Heart left ventricle (tissue), 13 donors: ENCODE measurements around the gene PLAU.

Experiments used
- POLR2A ChIP-seq, 2 donors: fragments of 450-650 bp; IDR thresholded peaks; one replicate each; pipeline ENCODE4 v1.6.1; 2017; ENCODE audit warnings: antibody characterized with exemption in 2 of 2, mild to moderate bottlenecking in 2 of 2, moderate library complexity in 2 of 2
- TF ChIP-seq, protein P1 (sequence below), 12 donors: fragments of 200-600 bp; sonication (generic) in 4 of 12; IDR thresholded peaks; one replicate each; pipeline versions ENCODE4 v1.5.0 to v1.8.0; 2018 to 2022; ENCODE audit warnings: antibody characterized with exemption in 12 of 12, mild to moderate bottlenecking in 5 of 12
- donor health status: ischemic (EF 13 %, LVEDD 7.1; RV severe dilation, severe dysfunction).
- donor health status: DM: no; HTN: yes; CAD: no.
- donor health status: DM: no; HTN: no; CAD: no.
- donor health status: ischemic (EF 25% LVEDD 6.9; RV normal size, moderate dysfunction).
- donor health status: ischemic (EF 25% LVEDD 5.7; RV mildly dilated, moderate dysfunction).
- donor health status: ischemic (EF 35%, LVEDD 5.7; RV mildly dilated, moderate dysfunction).
- donor health status: nonischemic (EF 11% LVEDD 7.7; RV severe dilation, severe dysfunction).
- donor health status: DM: yes; HTN: yes; CAD: no.
- donor health status: PGD.
- donor health status: ischemic (EF 29% LVEDD 5.4; RV normal size, mild dysfunction).
- donor health status: nonischemic (EF 23%, LVEDD 6.1; RV moderate dilation, normal function).

DNA sequence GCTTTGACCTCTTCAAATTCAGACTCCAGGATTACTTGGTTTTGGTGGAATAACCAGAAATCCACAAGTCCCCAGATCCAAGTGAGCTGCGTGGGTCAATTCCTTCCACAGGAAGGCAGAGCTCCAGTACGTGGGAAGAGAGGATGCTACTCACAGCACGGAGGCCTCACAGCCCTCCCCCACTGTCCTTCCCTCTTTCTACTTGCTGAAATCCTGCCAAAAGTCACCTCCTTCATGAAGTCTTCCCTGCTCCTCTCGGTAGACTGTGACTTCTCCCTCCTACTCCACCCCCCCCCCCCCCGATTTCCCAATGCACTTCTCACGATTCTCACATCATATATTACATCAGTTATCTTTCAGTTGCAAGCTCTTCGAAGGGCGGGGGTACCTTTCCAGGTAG lies 48.9 kb upstream of the PLAU start:
- no peak for TF ChIP-seq POLR2A (IDR thresholded peaks at IDR 0.05)
- TF ChIP-seq, protein P1, sequence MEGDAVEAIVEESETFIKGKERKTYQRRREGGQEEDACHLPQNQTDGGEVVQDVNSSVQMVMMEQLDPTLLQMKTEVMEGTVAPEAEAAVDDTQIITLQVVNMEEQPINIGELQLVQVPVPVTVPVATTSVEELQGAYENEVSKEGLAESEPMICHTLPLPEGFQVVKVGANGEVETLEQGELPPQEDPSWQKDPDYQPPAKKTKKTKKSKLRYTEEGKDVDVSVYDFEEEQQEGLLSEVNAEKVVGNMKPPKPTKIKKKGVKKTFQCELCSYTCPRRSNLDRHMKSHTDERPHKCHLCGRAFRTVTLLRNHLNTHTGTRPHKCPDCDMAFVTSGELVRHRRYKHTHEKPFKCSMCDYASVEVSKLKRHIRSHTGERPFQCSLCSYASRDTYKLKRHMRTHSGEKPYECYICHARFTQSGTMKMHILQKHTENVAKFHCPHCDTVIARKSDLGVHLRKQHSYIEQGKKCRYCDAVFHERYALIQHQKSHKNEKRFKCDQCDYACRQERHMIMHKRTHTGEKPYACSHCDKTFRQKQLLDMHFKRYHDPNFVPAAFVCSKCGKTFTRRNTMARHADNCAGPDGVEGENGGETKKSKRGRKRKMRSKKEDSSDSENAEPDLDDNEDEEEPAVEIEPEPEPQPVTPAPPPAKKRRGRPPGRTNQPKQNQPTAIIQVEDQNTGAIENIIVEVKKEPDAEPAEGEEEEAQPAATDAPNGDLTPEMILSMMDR (IDR thresholded peaks at IDR 0.05) = no peak
